ENCODE data around the gene CLEC9A.

GRCh38 chr12:10111451-10111850 is 81.0 kb downstream of the CLEC9A start:
- no peak for TF ChIP-seq POLR2A (IDR thresholded peaks at IDR 0.05)
- TF ChIP-seq, protein P1, sequence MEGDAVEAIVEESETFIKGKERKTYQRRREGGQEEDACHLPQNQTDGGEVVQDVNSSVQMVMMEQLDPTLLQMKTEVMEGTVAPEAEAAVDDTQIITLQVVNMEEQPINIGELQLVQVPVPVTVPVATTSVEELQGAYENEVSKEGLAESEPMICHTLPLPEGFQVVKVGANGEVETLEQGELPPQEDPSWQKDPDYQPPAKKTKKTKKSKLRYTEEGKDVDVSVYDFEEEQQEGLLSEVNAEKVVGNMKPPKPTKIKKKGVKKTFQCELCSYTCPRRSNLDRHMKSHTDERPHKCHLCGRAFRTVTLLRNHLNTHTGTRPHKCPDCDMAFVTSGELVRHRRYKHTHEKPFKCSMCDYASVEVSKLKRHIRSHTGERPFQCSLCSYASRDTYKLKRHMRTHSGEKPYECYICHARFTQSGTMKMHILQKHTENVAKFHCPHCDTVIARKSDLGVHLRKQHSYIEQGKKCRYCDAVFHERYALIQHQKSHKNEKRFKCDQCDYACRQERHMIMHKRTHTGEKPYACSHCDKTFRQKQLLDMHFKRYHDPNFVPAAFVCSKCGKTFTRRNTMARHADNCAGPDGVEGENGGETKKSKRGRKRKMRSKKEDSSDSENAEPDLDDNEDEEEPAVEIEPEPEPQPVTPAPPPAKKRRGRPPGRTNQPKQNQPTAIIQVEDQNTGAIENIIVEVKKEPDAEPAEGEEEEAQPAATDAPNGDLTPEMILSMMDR (IDR thresholded peaks at IDR 0.05), result no peak
- no peak for TF ChIP-seq EP300 (IDR thresholded peaks at IDR 0.05)

All from gastroesophageal sphincter (tissue), 3 donors.